ENCODE measurements around the gene TMBIM6. TPM values are rescaled to one million over a fixed set of nuclear protein-coding genes. Genes with fewer than 3 reads are reported as not detected.

Gene TMBIM6
- total RNA-seq, 1 experiment from 2014 or later: 525 TPM

DNA sequence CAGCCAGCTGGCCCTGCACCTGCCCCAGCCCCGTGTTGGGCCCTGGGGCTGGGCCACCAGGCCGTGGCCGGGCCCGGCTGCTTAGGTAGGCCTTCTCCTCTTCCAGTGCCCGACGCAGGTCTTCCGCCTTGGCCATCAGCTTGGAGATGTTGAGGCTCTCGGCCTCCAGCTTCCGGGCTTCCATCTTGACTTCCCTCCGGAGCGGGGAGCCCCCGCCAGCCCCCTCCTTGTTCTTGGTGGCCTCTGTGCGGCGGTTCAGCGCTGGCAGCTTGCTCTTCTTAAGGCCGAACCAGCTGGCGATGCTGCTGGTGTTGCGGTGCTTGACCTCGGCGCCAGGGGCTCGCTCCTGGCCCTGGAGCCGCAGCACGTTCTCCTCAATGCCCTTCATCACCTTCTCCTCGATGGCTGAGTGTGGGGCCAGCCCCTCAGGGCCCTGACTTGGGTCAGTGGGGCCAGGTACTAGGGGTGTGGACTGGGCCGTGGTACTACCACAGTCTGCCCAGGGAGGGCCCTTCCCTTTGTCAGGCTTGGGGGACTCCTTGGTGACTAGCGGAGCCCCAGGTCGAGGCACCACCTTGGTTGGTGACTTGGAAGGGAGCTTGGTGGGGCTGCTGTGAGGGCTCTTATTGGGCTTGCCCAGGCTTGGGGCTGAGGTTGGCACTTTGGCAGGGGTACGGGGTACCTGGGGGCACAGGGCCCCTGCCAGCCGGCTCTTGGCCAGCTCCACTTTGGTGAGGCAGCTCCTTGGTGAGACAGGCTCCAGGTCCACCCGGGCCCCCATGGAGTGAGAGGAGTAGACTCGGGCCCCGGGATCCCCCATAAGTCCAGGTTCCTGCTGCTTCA lies 53.7 kb downstream of the TMBIM6 start:
- no peak overlapping the region for H3K27ac ChIP-seq (ENCODE audit: low read length)
- CTCF ChIA-PET: interaction anchor here (0.6 kb wide), 1 partner anchor 319 kb away, joined by 9 read pairs; no protein-coding TSS in a partner anchor
- in situ Hi-C loops (cut with HindIII; ENCODE audit: low pct_unique_long_range_greater_than_20kb, low sequenced_read_pairs) (no loop called here), intact Hi-C loops (cut with micrococcal nuclease; ENCODE audit: unreplicated experiment) (no loop called here)
- H3K4me3 ChIP-seq (ENCODE audit: low read depth in 2 of 2, low read length in 2 of 2): no peak overlapping the region
- H3K9me3 ChIP-seq (ENCODE audit: control insufficient read depth, insufficient read depth, low read depth, low read length): no peaks in the 10 kb centered on the region
- no peaks in the 10 kb centered on the region for H3K27me3 ChIP-seq (ENCODE audit: control insufficient read depth, insufficient read depth, low read length)
- no TSS peak for BruUV-seq (replicated peaks)
- POLR2A ChIA-PET: interaction anchor here (0.6 kb wide), 1 partner anchor 107 kb away, joined by 5 read pairs; no protein-coding TSS in a partner anchor
- no peaks in the 10 kb centered on the region for H3K36me3 ChIP-seq (ENCODE audit: control insufficient read depth, insufficient read depth, low read length)
- TF ChIP-seq, protein P1, sequence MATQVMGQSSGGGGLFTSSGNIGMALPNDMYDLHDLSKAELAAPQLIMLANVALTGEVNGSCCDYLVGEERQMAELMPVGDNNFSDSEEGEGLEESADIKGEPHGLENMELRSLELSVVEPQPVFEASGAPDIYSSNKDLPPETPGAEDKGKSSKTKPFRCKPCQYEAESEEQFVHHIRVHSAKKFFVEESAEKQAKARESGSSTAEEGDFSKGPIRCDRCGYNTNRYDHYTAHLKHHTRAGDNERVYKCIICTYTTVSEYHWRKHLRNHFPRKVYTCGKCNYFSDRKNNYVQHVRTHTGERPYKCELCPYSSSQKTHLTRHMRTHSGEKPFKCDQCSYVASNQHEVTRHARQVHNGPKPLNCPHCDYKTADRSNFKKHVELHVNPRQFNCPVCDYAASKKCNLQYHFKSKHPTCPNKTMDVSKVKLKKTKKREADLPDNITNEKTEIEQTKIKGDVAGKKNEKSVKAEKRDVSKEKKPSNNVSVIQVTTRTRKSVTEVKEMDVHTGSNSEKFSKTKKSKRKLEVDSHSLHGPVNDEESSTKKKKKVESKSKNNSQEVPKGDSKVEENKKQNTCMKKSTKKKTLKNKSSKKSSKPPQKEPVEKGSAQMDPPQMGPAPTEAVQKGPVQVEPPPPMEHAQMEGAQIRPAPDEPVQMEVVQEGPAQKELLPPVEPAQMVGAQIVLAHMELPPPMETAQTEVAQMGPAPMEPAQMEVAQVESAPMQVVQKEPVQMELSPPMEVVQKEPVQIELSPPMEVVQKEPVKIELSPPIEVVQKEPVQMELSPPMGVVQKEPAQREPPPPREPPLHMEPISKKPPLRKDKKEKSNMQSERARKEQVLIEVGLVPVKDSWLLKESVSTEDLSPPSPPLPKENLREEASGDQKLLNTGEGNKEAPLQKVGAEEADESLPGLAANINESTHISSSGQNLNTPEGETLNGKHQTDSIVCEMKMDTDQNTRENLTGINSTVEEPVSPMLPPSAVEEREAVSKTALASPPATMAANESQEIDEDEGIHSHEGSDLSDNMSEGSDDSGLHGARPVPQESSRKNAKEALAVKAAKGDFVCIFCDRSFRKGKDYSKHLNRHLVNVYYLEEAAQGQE (IDR thresholded peaks at IDR 0.05; ENCODE audit: insufficient read depth in 1 of 2, low read depth in 2 of 2, low read length in 1 of 2): no peak
- TF ChIP-seq, protein P2, sequence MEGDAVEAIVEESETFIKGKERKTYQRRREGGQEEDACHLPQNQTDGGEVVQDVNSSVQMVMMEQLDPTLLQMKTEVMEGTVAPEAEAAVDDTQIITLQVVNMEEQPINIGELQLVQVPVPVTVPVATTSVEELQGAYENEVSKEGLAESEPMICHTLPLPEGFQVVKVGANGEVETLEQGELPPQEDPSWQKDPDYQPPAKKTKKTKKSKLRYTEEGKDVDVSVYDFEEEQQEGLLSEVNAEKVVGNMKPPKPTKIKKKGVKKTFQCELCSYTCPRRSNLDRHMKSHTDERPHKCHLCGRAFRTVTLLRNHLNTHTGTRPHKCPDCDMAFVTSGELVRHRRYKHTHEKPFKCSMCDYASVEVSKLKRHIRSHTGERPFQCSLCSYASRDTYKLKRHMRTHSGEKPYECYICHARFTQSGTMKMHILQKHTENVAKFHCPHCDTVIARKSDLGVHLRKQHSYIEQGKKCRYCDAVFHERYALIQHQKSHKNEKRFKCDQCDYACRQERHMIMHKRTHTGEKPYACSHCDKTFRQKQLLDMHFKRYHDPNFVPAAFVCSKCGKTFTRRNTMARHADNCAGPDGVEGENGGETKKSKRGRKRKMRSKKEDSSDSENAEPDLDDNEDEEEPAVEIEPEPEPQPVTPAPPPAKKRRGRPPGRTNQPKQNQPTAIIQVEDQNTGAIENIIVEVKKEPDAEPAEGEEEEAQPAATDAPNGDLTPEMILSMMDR (IDR thresholded peaks at IDR 0.05): no peak
- TF ChIP-seq SIN3A (IDR thresholded peaks at IDR 0.05; ENCODE audit: borderline replicate concordance, insufficient read depth, low read depth, low read length) (no peak), POLR2AphosphoS5 (IDR thresholded peaks at IDR 0.05; ENCODE audit: low read depth, low read length) (no peak), TCF7L2 (IDR thresholded peaks at IDR 0.05; ENCODE audit: low read depth, low read length) (no peak)
- no peak for DNase-seq (ENCODE audit: low read depth, low spot score)
- ATAC-seq: no peak
- H3K4me1 ChIP-seq (ENCODE audit: control insufficient read depth, insufficient read depth, low read length): no peaks in the 10 kb centered on the region

DNA sequence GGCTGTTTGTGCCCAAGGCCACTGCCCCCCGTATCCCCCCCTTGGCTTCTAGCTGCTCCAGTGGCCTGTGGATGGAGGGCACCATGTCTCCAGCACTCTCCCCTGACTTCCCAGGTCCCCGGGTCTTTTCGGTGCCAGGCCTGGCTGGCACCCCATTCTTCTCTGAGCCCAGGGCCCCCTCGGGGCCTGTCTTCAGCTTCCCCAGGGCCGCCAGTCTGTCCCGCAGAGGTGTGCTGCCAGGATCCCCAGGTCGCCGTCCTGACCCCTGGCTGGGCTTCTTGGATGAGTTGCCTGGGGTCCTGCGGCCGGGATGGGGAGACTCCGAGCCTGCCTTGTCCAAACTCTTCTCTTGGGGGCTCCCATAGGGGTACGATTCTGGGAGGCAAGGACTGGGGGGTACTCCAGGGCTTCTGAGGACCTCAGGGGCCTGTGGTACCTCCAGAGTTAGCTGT lies 54.3 kb downstream of the TMBIM6 start:
- no peak for ATAC-seq
- ChIA-PET POLR2A (interaction anchor here (0.6 kb wide), 1 partner anchor 108 kb away, joined by 5 read pairs; no protein-coding TSS in a partner anchor), CTCF (no interaction called here)
- H3K36me3 ChIP-seq (ENCODE audit: control insufficient read depth, insufficient read depth, low read length): no peaks in the 10 kb centered on the region
- in situ Hi-C loops (cut with HindIII; ENCODE audit: low pct_unique_long_range_greater_than_20kb, low sequenced_read_pairs) (no loop called here), intact Hi-C loops (cut with micrococcal nuclease; ENCODE audit: unreplicated experiment) (no loop called here)
- DNase-seq (ENCODE audit: low read depth, low spot score): no peak
- H3K4me1 ChIP-seq (ENCODE audit: control insufficient read depth, insufficient read depth, low read length): no peaks in the 10 kb centered on the region
- TF ChIP-seq, protein P1 (IDR thresholded peaks at IDR 0.05; ENCODE audit: insufficient read depth in 1 of 2, low read depth in 2 of 2, low read length in 1 of 2): no peak
- TF ChIP-seq POLR2AphosphoS5 (IDR thresholded peaks at IDR 0.05; ENCODE audit: low read depth, low read length) (no peak), SIN3A (IDR thresholded peaks at IDR 0.05; ENCODE audit: borderline replicate concordance, insufficient read depth, low read depth, low read length) (no peak), TCF7L2 (IDR thresholded peaks at IDR 0.05; ENCODE audit: low read depth, low read length) (no peak)
- TF ChIP-seq, protein P2 (IDR thresholded peaks at IDR 0.05): no peak
- H3K27ac ChIP-seq (ENCODE audit: low read length): no peak overlapping the region
- H3K4me3 ChIP-seq (ENCODE audit: low read depth in 2 of 2, low read length in 2 of 2): no peak overlapping the region
- no TSS peak for BruUV-seq (replicated peaks)
- H3K9me3 ChIP-seq (ENCODE audit: control insufficient read depth, insufficient read depth, low read depth, low read length): no peaks in the 10 kb centered on the region
- no peaks in the 10 kb centered on the region for H3K27me3 ChIP-seq (ENCODE audit: control insufficient read depth, insufficient read depth, low read length)
